ENCODE results near the gene UBR4.

GRCh38 chr1:19101244-19101643 is 108.8 kb downstream of the UBR4 start:
- TF ChIP-seq CTCF (IDR thresholded peaks at IDR 0.05) = no peak
- TF ChIP-seq POLR2A (IDR thresholded peaks at IDR 0.05) = no peak
- TF ChIP-seq POLR2AphosphoS5 (IDR thresholded peaks at IDR 0.05) = no peak

Data from sigmoid colon (tissue), 4 donors.